NCI-H226 (cell line): ENCODE measurements around the gene PDE9A.
"Not testable (repeated sequence)": the region's sequence is repeated elsewhere in the genome, so short reads cannot be mapped to it uniquely, and the experiment has no call there.

Experiments used
- DNase-seq: peaks from one replicate; pipeline ENCODE4 v3.0.0-alpha.2; 2015

PDE9A gene

GRCh38 chr21:42692688-42693087, 39.3 kb downstream of the PDE9A start:
- DNase-seq, result no peak

- DNase-seq, result no peak
Measured at GRCh38 chr21:42694751-42695696, 41.6 kb downstream of the PDE9A start.

- peak; percentile 20 for DNase-seq
Measured at GRCh38 chr21:42695697-42696380, 42.4 kb downstream of the PDE9A start.

GRCh38 chr21:42696501-42697040, 43.1 kb downstream of the PDE9A start:
- DNase-seq, result no peak

- DNase-seq, result no peak
Measured at GRCh38 chr21:42698733-42699132, 45.3 kb downstream of the PDE9A start.

GRCh38 chr21:42699196-42699595, 45.8 kb downstream of the PDE9A start:
- no peak for DNase-seq

GRCh38 chr21:42701706-42702456, 48.5 kb downstream of the PDE9A start:
- DNase-seq, result no peak

- DNase-seq, result no peak
Measured at GRCh38 chr21:42702720-42703119, 49.3 kb downstream of the PDE9A start.

- no peak for DNase-seq
Measured at GRCh38 chr21:42703136-42703908, 49.9 kb downstream of the PDE9A start.

- DNase-seq, result no peak
Measured at GRCh38 chr21:42703965-42704364, 50.5 kb downstream of the PDE9A start.

GRCh38 chr21:42704861-42705260, 51.4 kb downstream of the PDE9A start:
- DNase-seq, result no peak

- DNase-seq, result no peak
Measured at GRCh38 chr21:42705346-42705745, 51.9 kb downstream of the PDE9A start.

- DNase-seq, result no peak
Measured at GRCh38 chr21:42705746-42706374, 52.4 kb downstream of the PDE9A start.

GRCh38 chr21:42706765-42707164, 53.3 kb downstream of the PDE9A start:
- no peak for DNase-seq

- DNase-seq, result no peak
Measured at GRCh38 chr21:42707207-42707830, 53.9 kb downstream of the PDE9A start.

GRCh38 chr21:42708107-42708506, 54.7 kb downstream of the PDE9A start:
- no peak for DNase-seq

GRCh38 chr21:42708916-42709315, 55.5 kb downstream of the PDE9A start:
- DNase-seq, result not testable (repeated sequence)

GRCh38 chr21:42711667-42712066, 58.2 kb downstream of the PDE9A start:
- DNase-seq, result no peak

GRCh38 chr21:42715427-42715826, 62.0 kb downstream of the PDE9A start:
- DNase-seq, result not testable (repeated sequence)

GRCh38 chr21:42716074-42716473, 62.7 kb downstream of the PDE9A start:
- DNase-seq, result no peak

- DNase-seq, result not testable (repeated sequence)
Measured at GRCh38 chr21:42720484-42720883, 67.1 kb downstream of the PDE9A start.
